ENCODE measurements around the gene ANKLE1.

Gene ANKLE1

DNA sequence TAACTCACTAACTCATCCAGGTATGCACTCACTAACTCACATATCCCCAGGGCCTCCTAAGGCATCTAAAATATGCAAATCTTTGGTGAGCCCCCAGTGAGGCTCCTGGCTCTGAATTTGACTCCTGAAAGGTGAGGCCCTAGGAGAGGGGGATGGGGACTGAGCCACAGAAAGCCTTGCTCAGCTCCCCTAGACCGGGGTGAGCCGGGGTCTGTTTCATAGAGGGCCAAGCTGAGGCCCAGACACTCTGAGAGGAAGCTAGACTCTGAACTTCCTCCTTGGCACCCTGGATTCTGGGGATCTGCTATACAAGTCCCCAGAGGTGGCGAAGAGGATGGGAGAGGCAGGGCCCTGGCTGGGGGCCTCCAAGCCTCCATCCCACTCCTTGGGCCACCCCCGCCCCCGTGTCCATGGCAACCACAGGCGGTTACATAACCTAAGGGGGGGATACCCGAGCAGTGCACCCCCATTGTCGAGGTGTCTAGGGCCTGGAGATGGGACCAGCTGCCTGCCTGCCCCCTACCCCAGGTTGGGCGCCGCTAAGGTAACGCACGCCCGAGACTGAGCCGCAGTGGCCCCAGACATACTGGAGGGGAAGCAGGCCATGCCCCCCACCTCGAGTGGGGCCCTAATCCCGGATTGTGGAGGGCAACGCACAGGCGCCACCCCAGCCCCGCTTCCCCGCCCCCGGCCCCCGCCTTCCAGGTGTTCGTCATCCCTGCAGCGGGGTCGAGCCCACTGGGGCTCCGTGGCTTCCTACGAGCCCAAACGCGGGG lies 20.9 kb downstream of the ANKLE1 start:
- Histone ChIP-seq H2AFZ (ENCODE audit: low read length) (no peak overlapping the region), H3K4me3 (ENCODE audit: low read depth, low read length, poor library complexity, severe bottlenecking) (peak overlapping the region; percentile 78), H3K27ac (ENCODE audit: low read depth, low read length, poor library complexity, severe bottlenecking) (peak overlapping the region; percentile 75), H4K20me1 (ENCODE audit: insufficient read depth, low read length) (no peaks in the 10 kb centered on the region), H3F3A (ENCODE audit: insufficient read depth, low read length) (peaks cover 6% of the 10 kb centered on the region; the same call in 1 of the 2 replicates), H3K36me3 (ENCODE audit: insufficient read depth, low read length) (peaks cover 21% of the 10 kb centered on the region), H3K9me2 (ENCODE audit: low read depth, low read length) (no peaks in the 10 kb centered on the region), H3K27me3 (ENCODE audit: insufficient read depth, low read length) (no peaks in the 10 kb centered on the region), H3K9me3 (ENCODE audit: low read length) (no peaks in the 10 kb centered on the region), H3K4me1 (ENCODE audit: insufficient read depth, low read length, severe bottlenecking) (peaks cover 35% of the 10 kb centered on the region), H3K9ac (ENCODE audit: low read length) (peak overlapping the region; percentile 80), H3K79me2 (ENCODE audit: insufficient read depth, low read length) (no peaks in the 10 kb centered on the region; the same call in 1 of the 2 replicates), H3K4me2 (ENCODE audit: low read length) (peak overlapping the region; percentile 84)
- TF ChIP-seq EZH2 (IDR thresholded peaks at IDR 0.05; ENCODE audit: borderline replicate concordance, low read length): no peak
- TF ChIP-seq, protein P1, sequence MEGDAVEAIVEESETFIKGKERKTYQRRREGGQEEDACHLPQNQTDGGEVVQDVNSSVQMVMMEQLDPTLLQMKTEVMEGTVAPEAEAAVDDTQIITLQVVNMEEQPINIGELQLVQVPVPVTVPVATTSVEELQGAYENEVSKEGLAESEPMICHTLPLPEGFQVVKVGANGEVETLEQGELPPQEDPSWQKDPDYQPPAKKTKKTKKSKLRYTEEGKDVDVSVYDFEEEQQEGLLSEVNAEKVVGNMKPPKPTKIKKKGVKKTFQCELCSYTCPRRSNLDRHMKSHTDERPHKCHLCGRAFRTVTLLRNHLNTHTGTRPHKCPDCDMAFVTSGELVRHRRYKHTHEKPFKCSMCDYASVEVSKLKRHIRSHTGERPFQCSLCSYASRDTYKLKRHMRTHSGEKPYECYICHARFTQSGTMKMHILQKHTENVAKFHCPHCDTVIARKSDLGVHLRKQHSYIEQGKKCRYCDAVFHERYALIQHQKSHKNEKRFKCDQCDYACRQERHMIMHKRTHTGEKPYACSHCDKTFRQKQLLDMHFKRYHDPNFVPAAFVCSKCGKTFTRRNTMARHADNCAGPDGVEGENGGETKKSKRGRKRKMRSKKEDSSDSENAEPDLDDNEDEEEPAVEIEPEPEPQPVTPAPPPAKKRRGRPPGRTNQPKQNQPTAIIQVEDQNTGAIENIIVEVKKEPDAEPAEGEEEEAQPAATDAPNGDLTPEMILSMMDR (IDR thresholded peaks at IDR 0.05; ENCODE audit: low read length): no peak

DNA sequence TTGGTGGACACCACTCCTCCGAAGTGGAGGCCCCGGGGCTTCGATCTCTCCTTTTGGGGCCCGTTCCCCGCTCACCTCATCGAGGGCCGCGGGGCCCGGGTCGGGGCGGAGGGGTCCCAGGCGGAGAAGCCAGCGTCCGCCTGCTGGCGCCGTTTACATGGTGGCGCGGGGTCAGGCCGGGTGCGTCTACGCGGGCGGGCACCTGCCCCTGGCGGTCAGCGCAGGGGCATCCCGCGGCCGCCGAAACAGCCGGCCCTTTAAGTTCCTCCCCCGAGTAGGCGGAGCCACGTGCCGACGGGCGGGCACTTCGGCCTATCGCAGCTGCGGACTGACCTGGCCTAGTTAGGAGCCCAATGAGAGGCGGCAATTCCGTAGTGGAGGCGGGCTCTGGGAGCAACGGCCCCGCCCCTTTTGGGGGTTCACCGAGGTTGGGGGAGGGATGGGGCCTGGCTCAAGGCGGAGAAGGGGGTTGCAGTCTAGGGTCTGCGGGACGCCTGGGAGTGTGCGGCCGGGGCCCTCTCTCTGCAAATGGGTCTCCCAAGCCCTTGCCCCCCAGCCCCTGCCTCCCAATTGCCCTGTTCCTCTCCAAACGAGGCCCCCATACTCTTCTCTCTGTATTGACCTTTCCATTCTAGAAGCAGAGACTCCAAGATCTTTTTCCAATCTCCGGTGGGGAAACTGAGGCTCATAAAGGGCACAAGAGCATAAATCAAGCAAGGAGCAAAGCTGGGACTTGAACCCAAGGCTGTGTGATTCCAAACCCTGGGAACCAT lies 21.7 kb downstream of the ANKLE1 start, which contains the start of gene ABHD8:
TSS of gene ABHD8 (minus strand) at position 259 of the 773 bp plus-strand sequence. CDS start 1,809 bp downstream, outside the sequence.
- Histone ChIP-seq H3K27ac (ENCODE audit: low read depth, low read length, poor library complexity, severe bottlenecking) (peak within 1 kb of the TSS; percentile 75), H3K36me3 (ENCODE audit: insufficient read depth, low read length) (peaks cover 16% of the 10 kb centered on the region), H3K4me2 (ENCODE audit: low read length) (peak within 1 kb of the TSS; percentile 84), H3K9me3 (ENCODE audit: low read length) (no peaks in the 10 kb centered on the region), H3F3A (ENCODE audit: insufficient read depth, low read length) (peaks cover 6% of the 10 kb centered on the region; the same call in 1 of the 2 replicates), H3K4me1 (ENCODE audit: insufficient read depth, low read length, severe bottlenecking) (peaks cover 39% of the 10 kb centered on the region), H3K9me2 (ENCODE audit: low read depth, low read length) (no peaks in the 10 kb centered on the region), H3K9ac (ENCODE audit: low read length) (peak within 1 kb of the TSS; percentile 80), H3K4me3 (ENCODE audit: low read depth, low read length, poor library complexity, severe bottlenecking) (peak within 1 kb of the TSS; percentile 78), H3K27me3 (ENCODE audit: insufficient read depth, low read length) (no peaks in the 10 kb centered on the region), H3K79me2 (ENCODE audit: insufficient read depth, low read length) (no peaks in the 10 kb centered on the region; the same call in 1 of the 2 replicates), H4K20me1 (ENCODE audit: insufficient read depth, low read length) (no peaks in the 10 kb centered on the region), H2AFZ (ENCODE audit: low read length) (no peak within 1 kb of the TSS)
- TF ChIP-seq, protein P1 (IDR thresholded peaks at IDR 0.05; ENCODE audit: low read length): 0 out of 2 replicates have a peak, but pooled peaks have one; percentile 20
- TF ChIP-seq EZH2 (IDR thresholded peaks at IDR 0.05; ENCODE audit: borderline replicate concordance, low read length): no peak

DNA sequence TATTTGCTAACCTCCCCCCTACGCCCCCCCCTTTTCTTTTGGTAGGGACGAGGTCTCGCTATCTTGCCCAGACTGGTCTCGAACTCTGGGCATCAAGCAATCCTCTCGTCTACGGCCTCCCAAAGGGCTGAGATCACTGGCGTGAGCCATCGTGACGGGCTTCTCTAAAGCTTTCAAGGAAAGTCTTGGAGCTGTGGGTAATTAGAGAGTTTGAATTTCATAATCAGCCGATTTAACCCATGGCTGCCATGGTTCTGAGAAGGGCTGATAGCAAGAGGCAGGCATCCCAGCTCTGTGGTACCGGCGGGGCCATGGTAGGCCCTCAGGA lies 22.2 kb downstream of the ANKLE1 start:
- H3K27me3 ChIP-seq (ENCODE audit: insufficient read depth, low read length): no peaks in the 10 kb centered on the region
- H3F3A ChIP-seq (ENCODE audit: insufficient read depth, low read length): peaks cover 6% of the 10 kb centered on the region; the same call in 1 of the 2 replicates
- H3K27ac ChIP-seq (ENCODE audit: low read depth, low read length, poor library complexity, severe bottlenecking): peak overlapping the region; percentile 18
- no peaks in the 10 kb centered on the region for H3K9me2 ChIP-seq (ENCODE audit: low read depth, low read length)
- peak overlapping the region; percentile 78 for H3K4me3 ChIP-seq (ENCODE audit: low read depth, low read length, poor library complexity, severe bottlenecking)
- TF ChIP-seq EZH2 (IDR thresholded peaks at IDR 0.05; ENCODE audit: borderline replicate concordance, low read length): no peak
- TF ChIP-seq, protein P1 (IDR thresholded peaks at IDR 0.05; ENCODE audit: low read length): no peak
- H3K9ac ChIP-seq (ENCODE audit: low read length): peak overlapping the region; percentile 43; the same call in 1 of the 2 replicates
- H3K4me2 ChIP-seq (ENCODE audit: low read length): peak overlapping the region; percentile 84
- no peaks in the 10 kb centered on the region; the same call in 1 of the 2 replicates for H3K79me2 ChIP-seq (ENCODE audit: insufficient read depth, low read length)
- no peak overlapping the region for H2AFZ ChIP-seq (ENCODE audit: low read length)
- H4K20me1 ChIP-seq (ENCODE audit: insufficient read depth, low read length): no peaks in the 10 kb centered on the region
- peaks cover 11% of the 10 kb centered on the region for H3K36me3 ChIP-seq (ENCODE audit: insufficient read depth, low read length)
- peaks cover 39% of the 10 kb centered on the region for H3K4me1 ChIP-seq (ENCODE audit: insufficient read depth, low read length, severe bottlenecking)
- H3K9me3 ChIP-seq (ENCODE audit: low read length): no peaks in the 10 kb centered on the region

Data from OCI-LY1 (cell line).